RWPE1 (cell line): ENCODE measurements around the gene GREB1L.

Experiments used
- CTCF ChIA-PET: fragments of 350-600 bp; sonication (Branson Sonifier 250); formaldehyde crosslinking; extraction: SDS; loops from one replicate; lab custom pipeline; 2021; lab: Yijun Ruan, JAX
- POLR2A ChIA-PET: fragments of 400-600 bp; formaldehyde crosslinking; extraction: SDS; loops from one replicate; lab custom pipeline; 2020; ENCODE audit warnings: antibody characterized with exemption; ENCODE audit not compliant: low non-redundant PET; lab: Yijun Ruan, JAX
- DNase-seq: peaks from one replicate; pipeline ENCODE4 v3.0.0; 2012; ENCODE audit warnings: low spot score
- H3K27ac ChIP-seq: fragments of 450-650 bp; 2 replicates; pipeline ENCODE4 v1.5.1; 2017
- CTCF ChIP-seq: fragments of 450-650 bp; conservative IDR thresholded peaks from 2 replicates; pipeline ENCODE4 v1.5.1; 2017; ENCODE audit warnings: low read depth, mild to moderate bottlenecking

GREB1L gene

GRCh38 chr18:21345840-21346239 lies 103.8 kb downstream of the GREB1L start:
- CTCF ChIA-PET = interaction anchor here (0.6 kb wide), 1 partner anchor 28 kb away, joined by 3 read pairs; no protein-coding TSS in a partner anchor
- no peak for DNase-seq
- no peak overlapping the region for H3K27ac ChIP-seq
- POLR2A ChIA-PET = no interaction called here
- no peak for TF ChIP-seq CTCF

GRCh38 chr18:21359746-21360145 lies 117.7 kb downstream of the GREB1L start:
- POLR2A ChIA-PET = no interaction called here
- DNase-seq = no peak
- no peak for TF ChIP-seq CTCF
- CTCF ChIA-PET = no interaction called here
- no peak overlapping the region for H3K27ac ChIP-seq

GRCh38 chr18:21361307-21361880 lies 119.4 kb downstream of the GREB1L start:
- DNase-seq = peak; percentile 5
- CTCF ChIA-PET = interaction anchor here (0.5 to 0.6 kb wide), 2 partner anchors 41 to 136 kb away, joined by 3 to 6 read pairs; no protein-coding TSS in a partner anchor
- POLR2A ChIA-PET = no interaction called here
- TF ChIP-seq CTCF = no peak
- no peak overlapping the region for H3K27ac ChIP-seq

- no peak overlapping the region for H3K27ac ChIP-seq
- CTCF ChIA-PET = no interaction called here
- no peak for DNase-seq
- TF ChIP-seq CTCF = no peak
- POLR2A ChIA-PET = no interaction called here
These were observed 120.8 kb downstream of the GREB1L start for GRCh38 chr18:21362831-21363230.

- H3K27ac ChIP-seq = no peak overlapping the region
- ChIA-PET CTCF (no interaction called here), POLR2A (no interaction called here)
- no peak for TF ChIP-seq CTCF
- DNase-seq = no peak
These were observed 121.3 kb downstream of the GREB1L start for GRCh38 chr18:21363348-21363747.

- DNase-seq = no peak
- ChIA-PET CTCF (interaction anchor here (0.6 kb wide), 1 partner anchor 859 kb away, joined by 3 read pairs; no protein-coding TSS in a partner anchor), POLR2A (no interaction called here)
- no peak for TF ChIP-seq CTCF
- no peak overlapping the region for H3K27ac ChIP-seq
These were observed 122.4 kb downstream of the GREB1L start for GRCh38 chr18:21364471-21364870.
